MM.1S (cell line): ENCODE results near the gene OR8D1.

Experiments
- DNase-seq: peaks from one replicate; pipeline ENCODE4 v3.0.0-alpha.2; 2015
- H2AFZ ChIP-seq: fragments of 300-600 bp; sonication (generic); 2 replicates; pipeline ENCODE4 v1.6.0; 2016; ENCODE audit warnings: antibody characterized with exemption, low read length
- H3F3A ChIP-seq: fragments of 300-600 bp; sonication (generic); 2 replicates; pipeline ENCODE4 v1.6.1; 2016; ENCODE audit warnings: mild to moderate bottlenecking, antibody characterized with exemption, low read length, moderate library complexity, mixed read lengths; ENCODE audit not compliant: insufficient read depth
- H3K27ac ChIP-seq: fragments of 300-600 bp; sonication (generic); 2 replicates; pipeline ENCODE4 v1.5.1; 2016; ENCODE audit warnings: mild to moderate bottlenecking, low read length
- H3K27me3 ChIP-seq: fragments of 300-600 bp; sonication (generic); replicated peaks from 2 replicates; pipeline ENCODE4 v1.6.0; 2016; ENCODE audit warnings: low read length; ENCODE audit not compliant: insufficient read depth
- H3K36me3 ChIP-seq: fragments of 300-600 bp; sonication (generic); replicated peaks from 2 replicates; pipeline ENCODE4 v1.6.1; 2016; ENCODE audit warnings: mild to moderate bottlenecking, low read length, mixed read lengths; ENCODE audit not compliant: insufficient read depth
- H3K4me1 ChIP-seq: fragments of 300-600 bp; sonication (generic); 2 replicates; pipeline ENCODE4 v1.6.1; 2016; ENCODE audit warnings: low read length, mixed read lengths
- H3K4me2 ChIP-seq: fragments of 300-600 bp; sonication (generic); 2 replicates; pipeline ENCODE4 v1.6.0; 2016; ENCODE audit warnings: low read depth, low read length
- H3K4me3 ChIP-seq: fragments of 300-600 bp; sonication (generic); 2 replicates; pipeline ENCODE4 v1.5.1; 2016; ENCODE audit warnings: low read length, mixed read lengths
- H3K79me2 ChIP-seq: fragments of 300-600 bp; sonication (generic); 2 replicates; pipeline ENCODE4 v1.6.1; 2016; ENCODE audit warnings: mixed run types, low read length, mixed read lengths
- H3K9ac ChIP-seq: fragments of 300-600 bp; sonication (generic); 2 replicates; pipeline ENCODE4 v1.6.1; 2016; ENCODE audit warnings: low read length, mixed read lengths
- H3K9me2 ChIP-seq: fragments of 300-600 bp; sonication (generic); replicated peaks from 2 replicates; pipeline ENCODE4 v1.6.1; 2016; ENCODE audit warnings: mild to moderate bottlenecking, low read length, mixed read lengths; ENCODE audit not compliant: insufficient read depth
- H3K9me3 ChIP-seq: fragments of 300-600 bp; sonication (generic); replicated peaks from 2 replicates; pipeline ENCODE4 v1.6.1; 2016; ENCODE audit warnings: mild to moderate bottlenecking, low read length, mixed read lengths; ENCODE audit not compliant: insufficient read depth
- H4K20me1 ChIP-seq: fragments of 300-600 bp; sonication (generic); 2 replicates; pipeline ENCODE4 v1.6.1; 2016; ENCODE audit warnings: mild to moderate bottlenecking, low read length, moderate library complexity, mixed read lengths; ENCODE audit not compliant: insufficient read depth
- EZH2 ChIP-seq: fragments of 300-600 bp; sonication (generic); optimal IDR thresholded peaks from 2 replicates; pipeline ENCODE3; 2017; ENCODE audit warnings: low read depth, mild to moderate bottlenecking, antibody characterized with exemption, low read length, mixed read lengths
- EZH2phosphoT487 ChIP-seq: fragments of 300-600 bp; sonication (generic); IDR thresholded peaks from 2 replicates; pipeline ENCODE4 v1.6.1; 2018; ENCODE audit warnings: antibody characterized with exemption, low read length
- TF ChIP-seq, protein P1 (sequence below): fragments of 300-600 bp; sonication (generic); IDR thresholded peaks from 2 replicates; pipeline ENCODE4 v1.5.1; 2016; ENCODE audit warnings: antibody characterized with exemption, low read length, mixed read lengths

The OR8D1 gene

DNA sequence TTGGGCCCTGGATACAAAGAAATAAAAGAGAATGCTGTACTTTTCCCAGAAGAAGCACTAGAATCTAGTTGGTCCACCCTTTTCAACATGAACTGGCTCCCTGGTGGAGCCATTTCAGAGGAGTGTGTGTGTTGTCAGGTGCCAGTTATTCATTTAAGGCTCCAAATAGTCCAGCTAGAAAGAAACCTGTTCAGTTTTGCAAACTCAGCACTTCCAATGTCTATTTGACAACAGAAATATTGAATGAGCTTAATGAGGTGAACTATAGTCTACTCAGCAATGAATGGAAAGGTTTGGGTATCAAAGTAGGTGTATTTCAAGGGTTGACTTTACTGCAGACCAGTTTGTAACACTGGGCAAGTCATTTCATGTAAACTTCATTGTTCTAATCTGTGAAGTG, 2.1 kb downstream of the OR8D1 start:
- H3K9me2 ChIP-seq, result no peaks in the 10 kb centered on the region

DNA sequence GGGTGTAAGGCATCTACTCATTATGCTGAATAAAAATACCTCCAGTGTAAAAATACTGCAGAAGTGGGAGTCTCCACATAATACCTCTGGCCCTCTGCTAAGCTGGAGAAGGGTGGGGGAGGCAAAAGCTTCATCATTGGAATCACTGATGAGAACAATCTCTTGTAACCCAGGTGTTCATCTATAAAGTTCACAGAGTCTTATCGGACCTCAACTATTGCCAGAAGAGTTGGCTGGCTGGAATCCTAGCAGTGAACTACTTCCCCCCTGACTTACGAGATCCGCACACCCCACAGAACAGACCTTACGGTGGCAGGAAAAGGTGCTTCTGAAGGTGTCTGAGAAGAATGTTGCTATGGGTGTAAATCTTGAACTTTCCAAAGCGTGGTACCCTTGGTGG, 2.5 kb downstream of the OR8D1 start:
- no peaks in the 10 kb centered on the region for H3F3A ChIP-seq
- DNase-seq, result no peak
- no peaks in the 10 kb centered on the region for H3K9me2 ChIP-seq
- TF ChIP-seq EZH2phosphoT487 (no peak), EZH2 (no peak)
- TF ChIP-seq, protein P1, sequence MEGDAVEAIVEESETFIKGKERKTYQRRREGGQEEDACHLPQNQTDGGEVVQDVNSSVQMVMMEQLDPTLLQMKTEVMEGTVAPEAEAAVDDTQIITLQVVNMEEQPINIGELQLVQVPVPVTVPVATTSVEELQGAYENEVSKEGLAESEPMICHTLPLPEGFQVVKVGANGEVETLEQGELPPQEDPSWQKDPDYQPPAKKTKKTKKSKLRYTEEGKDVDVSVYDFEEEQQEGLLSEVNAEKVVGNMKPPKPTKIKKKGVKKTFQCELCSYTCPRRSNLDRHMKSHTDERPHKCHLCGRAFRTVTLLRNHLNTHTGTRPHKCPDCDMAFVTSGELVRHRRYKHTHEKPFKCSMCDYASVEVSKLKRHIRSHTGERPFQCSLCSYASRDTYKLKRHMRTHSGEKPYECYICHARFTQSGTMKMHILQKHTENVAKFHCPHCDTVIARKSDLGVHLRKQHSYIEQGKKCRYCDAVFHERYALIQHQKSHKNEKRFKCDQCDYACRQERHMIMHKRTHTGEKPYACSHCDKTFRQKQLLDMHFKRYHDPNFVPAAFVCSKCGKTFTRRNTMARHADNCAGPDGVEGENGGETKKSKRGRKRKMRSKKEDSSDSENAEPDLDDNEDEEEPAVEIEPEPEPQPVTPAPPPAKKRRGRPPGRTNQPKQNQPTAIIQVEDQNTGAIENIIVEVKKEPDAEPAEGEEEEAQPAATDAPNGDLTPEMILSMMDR, result no peak
- no peaks in the 10 kb centered on the region for H3K4me1 ChIP-seq
- no peak overlapping the region for H3K27ac ChIP-seq
- H3K9me3 ChIP-seq, result no peaks in the 10 kb centered on the region
- no peak overlapping the region for H3K4me3 ChIP-seq
- no peaks in the 10 kb centered on the region for H3K36me3 ChIP-seq
- no peak overlapping the region for H3K4me2 ChIP-seq
- H3K9ac ChIP-seq, result no peak overlapping the region
- no peaks in the 10 kb centered on the region for H3K79me2 ChIP-seq
- no peaks in the 10 kb centered on the region for H3K27me3 ChIP-seq
- no peak overlapping the region for H2AFZ ChIP-seq
- H4K20me1 ChIP-seq, result no peaks in the 10 kb centered on the region

More for the DNA sequence above, 2.1 kb downstream of the OR8D1 start:
- Histone ChIP-seq H3F3A (no peaks in the 10 kb centered on the region), H3K4me2 (no peak overlapping the region), H3K27me3 (no peaks in the 10 kb centered on the region), H3K79me2 (no peaks in the 10 kb centered on the region), H3K36me3 (no peaks in the 10 kb centered on the region), H3K4me3 (no peak overlapping the region), H3K9me3 (no peaks in the 10 kb centered on the region), H3K9ac (no peak overlapping the region), H3K4me1 (no peaks in the 10 kb centered on the region), H2AFZ (no peak overlapping the region), H4K20me1 (no peaks in the 10 kb centered on the region), H3K27ac (no peak overlapping the region)
- no peak for DNase-seq
- TF ChIP-seq EZH2, result no peak
- TF ChIP-seq, protein P1, result no peak
- TF ChIP-seq EZH2phosphoT487, result no peak

DNA sequence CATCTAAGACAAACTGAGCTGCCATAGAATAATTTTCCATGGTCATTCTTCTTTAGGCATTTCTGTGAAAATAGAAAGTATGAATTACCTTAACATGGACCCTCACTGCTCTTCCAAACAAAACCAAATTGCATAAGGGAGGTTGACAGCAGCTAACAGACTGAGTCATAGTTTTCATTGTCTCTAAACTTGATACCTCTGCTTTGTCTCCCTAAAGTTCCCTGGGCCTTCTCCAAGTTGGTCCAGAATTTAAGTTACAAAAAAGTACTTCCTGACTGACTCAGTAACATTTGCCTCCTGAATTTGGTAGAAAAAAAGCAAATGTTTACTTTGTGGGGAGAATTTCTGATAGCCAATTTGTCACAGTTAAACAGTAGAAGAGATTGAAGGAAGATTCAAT, 3.0 kb downstream of the OR8D1 start:
- TF ChIP-seq EZH2phosphoT487 (no peak), EZH2 (no peak)
- H3K9ac ChIP-seq, result no peak overlapping the region
- H3K9me2 ChIP-seq, result no peaks in the 10 kb centered on the region
- no peak for DNase-seq
- no peaks in the 10 kb centered on the region for H4K20me1 ChIP-seq
- H3K9me3 ChIP-seq, result no peaks in the 10 kb centered on the region
- no peaks in the 10 kb centered on the region for H3F3A ChIP-seq
- H3K4me2 ChIP-seq, result no peak overlapping the region
- no peaks in the 10 kb centered on the region for H3K79me2 ChIP-seq
- no peaks in the 10 kb centered on the region for H3K27me3 ChIP-seq
- H2AFZ ChIP-seq, result no peak overlapping the region
- no peaks in the 10 kb centered on the region; the same call in 1 of the 2 replicates for H3K36me3 ChIP-seq
- H3K4me1 ChIP-seq, result no peaks in the 10 kb centered on the region
- H3K27ac ChIP-seq, result no peak overlapping the region
- H3K4me3 ChIP-seq, result no peak overlapping the region

DNA sequence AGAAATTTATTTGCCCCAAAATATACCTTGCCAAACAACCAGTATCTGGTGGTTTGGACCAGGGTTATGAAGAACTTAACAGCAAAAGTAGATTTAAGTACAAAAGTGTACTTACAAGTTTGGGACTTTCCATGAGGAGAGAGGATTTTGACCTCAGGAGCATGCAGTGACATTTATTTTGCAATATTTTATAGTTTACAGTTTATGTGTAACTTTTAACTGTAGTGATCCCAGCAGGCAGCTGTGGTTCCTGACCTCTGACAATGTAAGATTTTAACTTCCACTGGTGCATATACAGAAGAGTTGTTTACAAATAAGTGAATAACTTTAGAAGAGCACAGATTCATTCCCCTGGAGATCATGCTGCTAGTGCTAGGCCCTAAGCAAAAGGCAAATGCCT, 6.7 kb downstream of the OR8D1 start:
- H3K4me3 ChIP-seq, result no peak overlapping the region
- H3K4me2 ChIP-seq, result no peak overlapping the region
- H3K36me3 ChIP-seq, result no peaks in the 10 kb centered on the region; the same call in 1 of the 2 replicates
- no peaks in the 10 kb centered on the region for H4K20me1 ChIP-seq
- H3K9ac ChIP-seq, result no peak overlapping the region
- no peaks in the 10 kb centered on the region for H3K4me1 ChIP-seq
- TF ChIP-seq, protein P1, result no peak
- no peak for TF ChIP-seq EZH2phosphoT487
- TF ChIP-seq EZH2, result no peak
- no peaks in the 10 kb centered on the region for H3K79me2 ChIP-seq
- H3K27ac ChIP-seq, result no peak overlapping the region
- H3K9me3 ChIP-seq, result no peaks in the 10 kb centered on the region
- DNase-seq, result no peak
- H3K27me3 ChIP-seq, result no peaks in the 10 kb centered on the region
- no peaks in the 10 kb centered on the region for H3F3A ChIP-seq
- H2AFZ ChIP-seq, result no peak overlapping the region
- H3K9me2 ChIP-seq, result no peaks in the 10 kb centered on the region
